ENCODE data around the gene RRP1B.
A peak's percentile ranks its signal among the peaks of the same experiment; 100 is the strongest.
"Not testable (repeated sequence)": the region's sequence is repeated elsewhere in the genome, so short reads cannot be mapped to it uniquely, and the experiment has no call there.

Gene RRP1B

DNA sequence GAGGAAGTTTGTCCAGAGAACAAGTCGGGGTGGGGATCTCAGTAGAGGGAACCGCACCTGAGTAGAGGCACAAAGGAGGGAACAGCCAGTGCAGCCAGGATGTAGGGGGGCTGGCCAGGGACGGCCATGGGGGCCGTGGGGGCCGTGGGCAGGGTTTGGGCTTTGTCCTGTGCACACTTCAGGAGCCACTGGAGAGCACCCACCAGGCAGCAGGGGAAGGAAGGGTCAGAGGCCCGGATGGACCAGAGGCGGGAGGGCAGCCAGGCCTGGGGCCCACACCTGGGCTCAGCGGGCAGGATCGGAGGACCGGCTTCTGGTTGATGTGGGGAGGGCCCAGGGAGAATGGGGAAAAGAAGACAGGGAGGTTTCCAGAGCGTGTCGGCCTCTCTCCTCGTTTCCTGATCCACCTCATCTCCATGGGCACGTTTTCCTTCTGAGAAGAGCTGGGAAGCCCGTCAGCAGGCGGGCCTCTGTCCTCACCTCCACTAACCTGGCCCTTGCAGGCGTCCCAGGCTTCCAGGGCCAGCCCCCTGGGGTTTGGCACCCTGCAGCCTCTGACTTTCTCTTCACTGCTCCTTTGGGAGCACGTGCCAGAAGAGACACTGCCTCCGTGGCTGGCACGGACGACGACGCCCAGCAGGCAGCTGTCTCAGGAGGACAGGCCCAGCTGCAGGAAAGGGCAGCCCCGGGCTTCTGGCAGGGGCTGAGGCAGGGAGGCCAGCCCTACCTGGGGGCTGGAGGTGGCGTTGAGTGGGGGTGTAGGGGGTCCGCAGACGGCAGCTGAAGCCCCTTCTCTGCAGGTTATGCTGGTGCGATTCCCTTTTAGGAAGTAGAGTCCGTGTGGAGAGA is 42.8 kb downstream of the RRP1B start:
- DNase-seq (ENCODE audit: low read depth) = no peak

DNA sequence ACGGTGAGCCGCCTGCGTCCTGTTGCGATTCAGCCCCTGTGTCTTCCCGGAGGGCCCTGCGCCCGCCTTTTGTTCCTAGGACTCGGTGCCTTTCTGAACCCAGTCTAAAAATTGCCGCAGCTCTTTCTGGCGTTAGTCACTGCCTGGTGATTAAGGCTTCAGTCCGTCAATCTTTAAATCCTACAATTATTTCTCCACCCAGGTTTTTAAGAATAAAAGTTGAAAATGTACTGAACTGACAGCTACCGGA is 43.4 kb downstream of the RRP1B start:
- no peak for DNase-seq (ENCODE audit: low read depth)

DNA sequence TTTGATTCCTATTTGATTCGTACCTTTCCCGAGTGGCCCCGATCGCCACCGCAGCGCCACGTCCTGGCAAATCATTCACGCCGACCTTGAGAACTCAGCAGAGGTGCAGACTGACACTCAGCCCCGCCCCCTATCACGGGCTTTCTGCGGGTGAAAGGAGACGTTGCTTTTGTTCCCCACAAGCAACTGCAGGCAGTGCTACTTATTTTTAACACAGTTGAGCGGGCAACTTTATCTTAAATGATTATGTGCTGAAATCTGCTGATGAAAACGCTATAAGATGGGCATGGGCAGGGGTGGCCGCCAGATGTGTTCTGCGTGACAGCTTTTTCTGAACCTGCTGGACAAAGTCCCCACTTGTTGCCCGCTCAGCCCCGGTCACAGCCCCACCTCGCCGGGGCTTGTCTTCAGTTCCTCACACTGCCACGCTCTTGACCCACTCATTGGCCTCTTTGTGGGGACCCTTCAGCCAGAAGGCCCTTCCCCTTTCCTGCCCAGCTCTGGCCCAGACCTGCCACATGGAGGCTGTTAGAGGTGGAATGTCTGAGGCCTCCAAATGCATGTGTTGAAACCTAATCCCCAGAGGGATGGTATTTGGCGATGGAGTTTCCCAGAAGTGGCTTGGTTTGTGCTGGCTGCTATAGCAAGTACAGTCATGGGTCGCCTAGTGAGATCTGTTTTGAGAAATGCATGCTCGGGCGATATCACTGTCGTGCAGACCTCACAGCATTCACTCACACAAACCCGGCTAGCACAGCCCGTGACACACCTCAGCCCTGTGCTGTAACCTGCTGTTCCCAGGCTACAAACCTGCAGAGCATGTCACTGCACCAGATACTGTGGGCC is 43.9 kb downstream of the RRP1B start:
- DNase-seq (ENCODE audit: low read depth) = no peak

DNA sequence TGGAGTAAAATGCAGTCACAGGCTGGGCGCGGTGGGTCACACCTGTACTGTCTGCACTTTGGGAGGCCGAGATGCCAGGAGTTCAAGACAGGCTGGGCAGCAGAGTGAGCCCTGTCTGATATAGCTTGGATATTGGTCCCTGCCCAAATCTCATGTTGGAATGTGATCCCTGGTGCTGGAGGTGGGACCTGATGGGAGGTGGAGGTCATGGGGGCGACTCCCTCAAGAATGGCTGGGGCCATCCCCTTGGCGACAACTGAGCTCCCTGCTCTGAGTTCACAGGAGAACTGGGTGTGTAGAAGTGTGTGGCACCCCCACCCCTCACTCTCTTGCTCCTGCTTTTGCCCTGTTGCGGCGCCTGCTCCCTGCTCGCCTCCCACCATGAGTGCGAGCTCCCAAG is 48.1 kb downstream of the RRP1B start:
- DNase-seq (ENCODE audit: low read depth) = no peak

GRCh38 chr21:43708745-43709381 is 49.5 kb downstream of the RRP1B start:
- DNase-seq (ENCODE audit: low read depth) = no peak

- DNase-seq (ENCODE audit: low read depth) = no peak
These were observed 53.0 kb downstream of the RRP1B start for GRCh38 chr21:43712268-43712942.

DNA sequence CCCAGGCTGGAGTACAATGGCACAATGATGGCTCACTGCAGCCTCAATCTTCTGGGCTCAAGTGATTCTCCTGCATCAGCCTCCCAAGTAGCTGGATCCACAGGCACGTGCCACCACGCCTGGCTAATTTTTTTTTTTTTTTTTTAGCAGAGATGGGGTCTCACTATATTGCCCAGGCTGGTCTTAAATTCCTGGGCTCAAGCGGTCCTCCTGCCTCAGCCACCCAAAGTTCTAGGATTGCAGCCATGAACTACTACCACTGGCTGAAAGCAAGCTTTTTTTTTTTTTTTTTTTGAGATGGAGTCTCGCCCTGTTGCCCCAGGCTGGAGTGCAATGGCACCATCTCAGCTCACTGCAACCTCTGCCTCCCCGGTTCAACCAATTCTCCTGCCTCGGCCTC is 53.8 kb downstream of the RRP1B start:
- not testable (repeated sequence) for DNase-seq (ENCODE audit: low read depth)

- DNase-seq (ENCODE audit: low read depth) = no peak
These were observed 57.2 kb downstream of the RRP1B start for GRCh38 chr21:43716376-43717165.

- no peak for DNase-seq (ENCODE audit: low read depth)
These were observed 58.0 kb downstream of the RRP1B start for GRCh38 chr21:43717166-43717853.

- no peak for DNase-seq (ENCODE audit: low read depth)
These were observed 58.9 kb downstream of the RRP1B start for GRCh38 chr21:43717967-43718871.

- DNase-seq (ENCODE audit: low read depth) = peak; percentile 64
These were observed 59.8 kb downstream of the RRP1B start, which contains the start of gene PDXK for GRCh38 chr21:43718872-43719747. Gene PDXK (plus strand): TSS chr21:43719129. CDS start chr21:43719295, 166 bp downstream.

DNA sequence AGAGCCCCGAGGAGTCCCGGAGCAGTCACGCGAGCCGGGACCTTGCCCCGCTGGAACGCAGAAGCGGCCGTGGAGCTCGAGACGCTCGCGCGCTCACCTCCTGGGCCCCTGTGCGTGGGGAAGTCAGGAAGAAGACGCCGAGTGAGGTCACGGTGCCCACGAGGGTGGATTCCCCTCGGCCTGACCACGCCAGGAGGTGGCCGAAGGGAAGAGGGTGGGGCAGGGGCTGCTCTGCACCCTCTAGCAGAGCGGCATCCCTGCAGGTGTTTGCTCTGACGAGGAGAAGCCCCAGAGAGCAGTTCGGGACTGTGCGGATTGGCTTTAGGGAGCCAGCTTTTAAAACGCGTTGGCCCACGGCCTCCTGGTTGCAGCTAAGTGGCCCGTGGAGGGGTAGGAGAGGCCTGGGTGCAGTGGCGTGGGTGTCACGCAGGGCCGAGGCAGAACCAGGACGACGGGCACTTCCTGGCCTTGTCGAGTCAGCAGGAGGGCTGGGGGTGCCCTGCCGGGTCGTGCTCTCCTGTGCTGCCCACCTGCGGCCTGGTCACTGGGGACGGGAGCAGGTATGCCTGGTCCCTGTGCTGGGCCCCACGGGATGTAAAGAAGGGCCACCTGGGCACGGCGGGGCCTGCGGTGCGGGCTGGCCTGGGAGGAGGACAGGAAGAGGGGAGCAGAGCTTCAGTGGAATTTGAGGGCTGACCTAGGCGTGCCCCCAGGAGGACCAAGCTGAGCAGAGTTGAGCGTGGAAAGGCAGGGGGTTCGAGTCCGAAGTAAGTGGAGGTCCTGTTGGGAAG is 60.6 kb downstream of the RRP1B start:
- DNase-seq (ENCODE audit: low read depth) = no peak

DNA sequence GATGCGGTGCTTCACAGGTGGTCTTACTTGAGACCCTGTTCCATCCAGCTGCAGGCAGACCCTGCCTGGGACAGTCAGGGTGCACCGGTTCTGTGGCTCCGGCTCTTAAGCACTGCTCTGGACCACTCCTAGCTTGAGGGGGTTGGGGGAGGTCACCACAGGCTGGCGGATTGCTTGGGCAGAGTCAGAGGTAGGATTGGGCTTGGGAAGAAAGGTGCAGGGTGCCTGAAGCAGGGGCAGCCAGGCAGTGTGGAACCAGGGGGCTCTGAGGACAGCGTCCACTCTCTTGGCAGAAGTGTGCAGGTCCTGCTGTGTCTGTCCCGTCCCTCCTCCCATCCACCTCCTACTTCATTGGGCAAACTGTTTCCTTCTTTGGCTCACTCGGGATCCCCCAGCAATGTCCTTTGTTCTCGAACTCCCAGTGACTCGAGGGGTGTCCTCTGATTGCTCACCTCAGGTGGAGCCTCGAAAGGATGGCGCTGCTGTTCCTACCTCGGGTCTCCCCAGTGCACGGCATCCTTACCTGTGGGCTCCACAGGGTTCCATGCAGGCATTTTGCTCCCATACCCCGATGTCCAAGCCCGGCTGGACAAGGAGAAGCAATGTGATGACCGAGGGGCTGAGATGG is 61.3 kb downstream of the RRP1B start:
- DNase-seq (ENCODE audit: low read depth) = no peak

- DNase-seq (ENCODE audit: low read depth) = no peak
These were observed 61.8 kb downstream of the RRP1B start for GRCh38 chr21:43721206-43721605.

- DNase-seq (ENCODE audit: low read depth) = no peak
These were observed 62.6 kb downstream of the RRP1B start for GRCh38 chr21:43721939-43722338.

DNA sequence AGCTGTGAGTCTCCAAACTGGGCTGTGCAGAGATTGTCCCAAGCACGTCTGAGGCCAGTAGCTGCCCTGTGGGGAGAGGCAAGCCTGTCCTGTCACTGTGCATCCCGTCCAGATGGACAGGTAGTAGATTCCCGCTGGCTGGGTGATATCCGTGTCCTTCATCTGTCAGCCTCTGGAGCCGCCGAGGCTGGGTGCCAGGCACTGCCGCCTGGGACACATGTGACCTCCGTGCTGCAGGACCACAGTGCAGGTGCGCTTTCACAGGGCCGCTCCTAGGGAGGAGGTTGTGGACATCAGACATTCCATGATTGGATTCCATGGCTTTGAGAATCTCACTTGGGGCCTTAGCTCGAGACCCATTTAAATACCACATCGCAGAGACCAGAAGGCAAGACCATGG is 64.3 kb downstream of the RRP1B start:
- no peak for DNase-seq (ENCODE audit: low read depth)

DNA sequence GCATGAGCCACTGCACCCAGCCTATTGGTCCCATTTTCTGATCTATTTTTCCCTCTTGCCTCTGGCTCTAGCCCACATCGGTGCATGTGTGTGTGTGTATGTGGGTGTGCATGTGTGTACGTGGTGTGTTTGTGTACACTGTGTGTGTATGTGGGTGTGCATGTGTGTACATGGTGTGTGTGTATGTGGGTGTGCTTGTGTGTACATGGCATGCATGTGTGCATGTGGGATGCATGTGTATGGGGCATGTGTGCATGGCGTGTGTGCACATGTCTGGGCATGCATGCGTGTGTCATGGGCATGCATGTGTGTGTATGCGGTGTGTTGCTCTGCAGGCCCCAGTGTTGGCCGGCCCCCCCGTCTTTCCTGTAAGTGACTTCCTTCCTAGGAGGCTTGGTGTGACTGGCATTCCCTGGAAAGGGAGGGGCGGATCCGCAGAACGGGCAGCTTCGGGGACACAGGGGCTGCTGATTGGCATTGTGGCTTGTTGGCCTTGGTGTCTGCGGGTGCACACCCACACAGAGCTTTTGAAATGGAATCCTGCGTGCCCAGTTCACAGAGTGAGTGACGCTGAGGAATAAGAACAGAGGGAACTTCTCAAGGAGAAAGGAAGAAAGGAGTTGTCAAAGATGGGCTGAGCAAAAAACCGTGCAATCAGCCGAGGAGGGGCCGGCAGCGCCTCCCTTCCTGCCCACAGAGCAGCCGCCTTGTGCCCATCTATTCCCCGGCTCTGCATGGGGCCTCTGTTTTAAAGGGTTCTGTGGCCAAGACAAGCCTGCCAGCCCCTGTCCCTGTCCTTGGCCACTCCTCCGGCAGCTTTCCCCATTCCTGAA is 67.5 kb downstream of the RRP1B start:
- no peak for DNase-seq (ENCODE audit: low read depth)
